Progenitor cell of endocrine pancreas (in vitro differentiated cells): ENCODE data around the gene PRMT5. TPM values are rescaled to one million over a fixed set of nuclear protein-coding genes. Genes with fewer than 3 reads are reported as not detected.
"Not testable (repeated sequence)": the region's sequence is repeated elsewhere in the genome, so short reads cannot be mapped to it uniquely, and the experiment has no call there.

Source experiments
- DNase-seq: peaks from one replicate; pipeline ENCODE4 v3.0.0; 2021; ENCODE audit warnings: low spot score; ENCODE audit not compliant: unreplicated experiment
- H3K27ac Mint-ChIP-seq: 2 replicates; pipeline ENCODE4 v1.8.0; 2021; ENCODE audit warnings: mild to moderate bottlenecking, moderate library complexity, mixed read lengths
- H3K27me3 Mint-ChIP-seq: 2 replicates; pipeline ENCODE4 v1.8.0; 2021; ENCODE audit warnings: mixed read lengths
- H3K36me3 Mint-ChIP-seq: 2 replicates; pipeline ENCODE4 v1.8.0; 2022; ENCODE audit warnings: mixed read lengths; ENCODE audit not compliant: insufficient read depth
- H3K4me1 Mint-ChIP-seq: 2 replicates; pipeline ENCODE4 v1.8.0; 2021; ENCODE audit warnings: low read depth, mixed read lengths
- H3K4me3 Mint-ChIP-seq: 2 replicates; pipeline ENCODE4 v1.8.0; 2021; ENCODE audit warnings: low read depth, mild to moderate bottlenecking, moderate library complexity, mixed read lengths
- H3K9me3 Mint-ChIP-seq: 2 replicates; pipeline ENCODE4 v1.8.0; 2021; ENCODE audit warnings: low read depth, mixed read lengths
- CTCF ChIP-seq: fragments of 200-600 bp; sonication (generic); IDR thresholded peaks from one replicate; pipeline ENCODE4 v1.5.0; 2021; ENCODE audit warnings: antibody characterized with exemption, mild to moderate bottlenecking; ENCODE audit not compliant: unreplicated experiment
- total RNA-seq: library from RNA; stranded (reverse); gene quantifications from 2 replicates; pipeline ENCODE4 v1.2.1, GENCODE V29; 2021

PRMT5 gene
- total RNA-seq, 1 donor from 2014 or later, result 104 TPM

GRCh38 chr14:22952418-22952817, 23.2 kb upstream of the PRMT5 start:
- no peak for TF ChIP-seq CTCF
- H3K36me3 Mint-ChIP-seq, result peaks cover 12% of the 10 kb centered on the region
- H3K27me3 Mint-ChIP-seq, result no peaks in the 10 kb centered on the region
- H3K27ac Mint-ChIP-seq, result no peak overlapping the region
- no peak overlapping the region for H3K4me3 Mint-ChIP-seq
- no peak for DNase-seq
- H3K4me1 Mint-ChIP-seq, result peaks cover 17% of the 10 kb centered on the region
- no peaks in the 10 kb centered on the region for H3K9me3 Mint-ChIP-seq

GRCh38 chr14:22951795-22952194, 22.6 kb upstream of the PRMT5 start:
- H3K27ac Mint-ChIP-seq, result not testable (repeated sequence)
- peaks cover 16% of the 10 kb centered on the region for H3K36me3 Mint-ChIP-seq

GRCh38 chr14:22945642-22946041, 16.5 kb upstream of the PRMT5 start:
- Mint-ChIP-seq H3K4me1 (no peaks in the 10 kb centered on the region), H3K4me3 (no peak overlapping the region), H3K27ac (no peak overlapping the region), H3K36me3 (peaks cover 23% of the 10 kb centered on the region), H3K27me3 (no peaks in the 10 kb centered on the region), H3K9me3 (no peaks in the 10 kb centered on the region)
- TF ChIP-seq CTCF, result no peak
- DNase-seq, result no peak

More at GRCh38 chr14:22951795-22952194, 22.6 kb upstream of the PRMT5 start:
- H3K4me3 Mint-ChIP-seq, H3K27me3 Mint-ChIP-seq, H3K9me3 Mint-ChIP-seq, DNase-seq: not testable (repeated sequence)
- peaks cover 17% of the 10 kb centered on the region for H3K4me1 Mint-ChIP-seq

- no peak for DNase-seq
- no peak for TF ChIP-seq CTCF
- no peaks in the 10 kb centered on the region for H3K27me3 Mint-ChIP-seq
- H3K36me3 Mint-ChIP-seq, result peaks cover 10% of the 10 kb centered on the region
- H3K9me3 Mint-ChIP-seq, result no peaks in the 10 kb centered on the region
- no peak overlapping the region for H3K4me3 Mint-ChIP-seq
- no peaks in the 10 kb centered on the region for H3K4me1 Mint-ChIP-seq
- H3K27ac Mint-ChIP-seq, result no peak overlapping the region
Observed at GRCh38 chr14:22939684-22940083, 10.5 kb upstream of the PRMT5 start.

GRCh38 chr14:22935156-22935555, 6.0 kb upstream of the PRMT5 start:
- H3K27me3 Mint-ChIP-seq, result no peaks in the 10 kb centered on the region
- H3K4me1 Mint-ChIP-seq, result peaks cover 20% of the 10 kb centered on the region
- no peak for DNase-seq
- no peak overlapping the region for H3K4me3 Mint-ChIP-seq
- H3K36me3 Mint-ChIP-seq, result no peaks in the 10 kb centered on the region
- H3K27ac Mint-ChIP-seq, result no peak overlapping the region
- TF ChIP-seq CTCF, result no peak
- H3K9me3 Mint-ChIP-seq, result no peaks in the 10 kb centered on the region

GRCh38 chr14:22932146-22932545, 3.0 kb upstream of the PRMT5 start:
- Mint-ChIP-seq H3K27me3 (no peaks in the 10 kb centered on the region), H3K36me3 (peaks cover 1% of the 10 kb centered on the region), H3K9me3 (no peaks in the 10 kb centered on the region), H3K4me3 (no peak overlapping the region), H3K4me1 (peaks cover 27% of the 10 kb centered on the region), H3K27ac (no peak overlapping the region)
- no peak for DNase-seq
- no peak for TF ChIP-seq CTCF
